ENCODE measurements around the gene FAU. TPM values are rescaled to one million over a fixed set of nuclear protein-coding genes. Genes with fewer than 3 reads are reported as not detected.

FAU gene
- total and polyA plus RNA-seq, 10 of the 15 experiments (the other 5 are each of a cell fraction or from before 2014, with no cell fraction given): 332 to 1,347 (median 990) TPM

DNA sequence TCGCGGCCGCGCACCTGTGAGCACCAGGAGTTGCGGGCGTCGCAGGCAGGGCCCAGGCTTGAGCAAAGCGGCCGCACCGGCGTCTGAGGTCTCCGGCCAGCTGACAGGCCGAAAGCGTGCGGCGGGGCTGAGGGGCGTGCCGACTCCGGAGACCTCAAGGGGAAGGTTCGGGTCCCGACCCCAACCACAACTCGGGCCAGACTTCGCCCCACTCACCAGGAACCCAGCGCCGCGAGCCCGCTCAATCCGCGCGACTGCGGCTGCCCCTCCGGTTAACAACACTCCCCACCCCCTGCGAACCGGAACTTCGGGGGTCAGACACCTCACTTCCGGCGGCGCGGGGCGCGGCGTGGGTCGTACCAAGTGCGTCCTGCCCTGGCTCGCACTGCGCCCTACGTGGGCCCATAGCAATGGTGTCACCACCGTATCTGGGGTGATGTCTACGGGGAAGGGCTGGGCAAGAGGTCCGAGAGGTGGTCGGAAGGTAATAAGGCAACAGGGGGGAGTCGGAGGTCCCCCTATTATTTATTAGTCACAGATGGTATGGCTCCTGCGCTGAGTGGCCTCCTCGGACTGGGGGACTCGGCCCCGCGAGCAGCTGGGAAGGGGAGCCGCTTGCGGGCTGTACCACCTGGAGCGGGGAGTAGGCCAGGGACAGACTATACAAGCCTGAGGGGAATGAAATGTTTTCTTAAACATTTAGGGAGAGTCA is 12.5 kb upstream of the FAU start, which contains the start of gene SYVN1 (continued):
- peak; percentile 55; the same call in 1 of the 2 replicates for TF ChIP-seq ZBED1 (IDR thresholded peaks at IDR 0.05; ENCODE audit: borderline replicate concordance)
- TF ChIP-seq, protein P1, sequence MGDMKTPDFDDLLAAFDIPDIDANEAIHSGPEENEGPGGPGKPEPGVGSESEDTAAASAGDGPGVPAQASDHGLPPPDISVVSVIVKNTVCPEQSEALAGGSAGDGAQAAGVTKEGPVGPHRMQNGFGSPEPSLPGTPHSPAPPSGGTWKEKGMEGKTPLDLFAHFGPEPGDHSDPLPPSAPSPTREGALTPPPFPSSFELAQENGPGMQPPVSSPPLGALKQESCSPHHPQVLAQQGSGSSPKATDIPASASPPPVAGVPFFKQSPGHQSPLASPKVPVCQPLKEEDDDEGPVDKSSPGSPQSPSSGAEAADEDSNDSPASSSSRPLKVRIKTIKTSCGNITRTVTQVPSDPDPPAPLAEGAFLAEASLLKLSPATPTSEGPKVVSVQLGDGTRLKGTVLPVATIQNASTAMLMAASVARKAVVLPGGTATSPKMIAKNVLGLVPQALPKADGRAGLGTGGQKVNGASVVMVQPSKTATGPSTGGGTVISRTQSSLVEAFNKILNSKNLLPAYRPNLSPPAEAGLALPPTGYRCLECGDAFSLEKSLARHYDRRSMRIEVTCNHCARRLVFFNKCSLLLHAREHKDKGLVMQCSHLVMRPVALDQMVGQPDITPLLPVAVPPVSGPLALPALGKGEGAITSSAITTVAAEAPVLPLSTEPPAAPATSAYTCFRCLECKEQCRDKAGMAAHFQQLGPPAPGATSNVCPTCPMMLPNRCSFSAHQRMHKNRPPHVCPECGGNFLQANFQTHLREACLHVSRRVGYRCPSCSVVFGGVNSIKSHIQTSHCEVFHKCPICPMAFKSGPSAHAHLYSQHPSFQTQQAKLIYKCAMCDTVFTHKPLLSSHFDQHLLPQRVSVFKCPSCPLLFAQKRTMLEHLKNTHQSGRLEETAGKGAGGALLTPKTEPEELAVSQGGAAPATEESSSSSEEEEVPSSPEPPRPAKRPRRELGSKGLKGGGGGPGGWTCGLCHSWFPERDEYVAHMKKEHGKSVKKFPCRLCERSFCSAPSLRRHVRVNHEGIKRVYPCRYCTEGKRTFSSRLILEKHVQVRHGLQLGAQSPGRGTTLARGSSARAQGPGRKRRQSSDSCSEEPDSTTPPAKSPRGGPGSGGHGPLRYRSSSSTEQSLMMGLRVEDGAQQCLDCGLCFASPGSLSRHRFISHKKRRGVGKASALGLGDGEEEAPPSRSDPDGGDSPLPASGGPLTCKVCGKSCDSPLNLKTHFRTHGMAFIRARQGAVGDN (IDR thresholded peaks at IDR 0.05): peak; percentile 78; the same call in 1 of the 2 replicates
- TF ChIP-seq ETV6 (conservative IDR thresholded peaks at IDR 0.05 in 1 of 2, IDR thresholded peaks at IDR 0.05 in 1 of 2; ENCODE audit: borderline replicate concordance in 1 of 2, low read depth in 1 of 2): 0 out of 4 replicates have a peak, but pooled peaks of 1 of the 2 experiments have one; percentile 26
- TF ChIP-seq, protein P2, sequence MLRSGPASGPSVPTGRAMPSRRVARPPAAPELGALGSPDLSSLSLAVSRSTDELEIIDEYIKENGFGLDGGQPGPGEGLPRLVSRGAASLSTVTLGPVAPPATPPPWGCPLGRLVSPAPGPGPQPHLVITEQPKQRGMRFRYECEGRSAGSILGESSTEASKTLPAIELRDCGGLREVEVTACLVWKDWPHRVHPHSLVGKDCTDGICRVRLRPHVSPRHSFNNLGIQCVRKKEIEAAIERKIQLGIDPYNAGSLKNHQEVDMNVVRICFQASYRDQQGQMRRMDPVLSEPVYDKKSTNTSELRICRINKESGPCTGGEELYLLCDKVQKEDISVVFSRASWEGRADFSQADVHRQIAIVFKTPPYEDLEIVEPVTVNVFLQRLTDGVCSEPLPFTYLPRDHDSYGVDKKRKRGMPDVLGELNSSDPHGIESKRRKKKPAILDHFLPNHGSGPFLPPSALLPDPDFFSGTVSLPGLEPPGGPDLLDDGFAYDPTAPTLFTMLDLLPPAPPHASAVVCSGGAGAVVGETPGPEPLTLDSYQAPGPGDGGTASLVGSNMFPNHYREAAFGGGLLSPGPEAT (IDR thresholded peaks at IDR 0.05; ENCODE audit: low read depth): peak; percentile 96
- peak; percentile 16 to 58; a peak in 2 of 3 replicates for TF ChIP-seq EGR1 (IDR thresholded peaks at IDR 0.05; ENCODE audit: borderline replicate concordance in 1 of 2, low read depth in 2 of 2, low read length in 2 of 2)
- peak; percentile 92 for TF ChIP-seq SREBF1 (IDR thresholded peaks at IDR 0.05; ENCODE audit: low read length)
- TF ChIP-seq, protein P3, sequence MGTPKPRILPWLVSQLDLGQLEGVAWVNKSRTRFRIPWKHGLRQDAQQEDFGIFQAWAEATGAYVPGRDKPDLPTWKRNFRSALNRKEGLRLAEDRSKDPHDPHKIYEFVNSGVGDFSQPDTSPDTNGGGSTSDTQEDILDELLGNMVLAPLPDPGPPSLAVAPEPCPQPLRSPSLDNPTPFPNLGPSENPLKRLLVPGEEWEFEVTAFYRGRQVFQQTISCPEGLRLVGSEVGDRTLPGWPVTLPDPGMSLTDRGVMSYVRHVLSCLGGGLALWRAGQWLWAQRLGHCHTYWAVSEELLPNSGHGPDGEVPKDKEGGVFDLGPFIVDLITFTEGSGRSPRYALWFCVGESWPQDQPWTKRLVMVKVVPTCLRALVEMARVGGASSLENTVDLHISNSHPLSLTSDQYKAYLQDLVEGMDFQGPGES (IDR thresholded peaks at IDR 0.05): 0 out of 2 replicates have a peak, but pooled peaks have one; percentile 2
- peak; percentile 94 for TF ChIP-seq PML (IDR thresholded peaks at IDR 0.05; ENCODE audit: low read length)
- TF ChIP-seq EP300 (IDR thresholded peaks at IDR 0.05; ENCODE audit: borderline replicate concordance in 1 of 2, control insufficient read depth in 1 of 2, low read depth in 2 of 2, low read length in 2 of 2): no peak
- TF ChIP-seq PAX8 (IDR thresholded peaks at IDR 0.05): 0 out of 2 replicates have a peak, but pooled peaks have one; percentile 14
- peak; percentile 96 for TF ChIP-seq ZNF207 (IDR thresholded peaks at IDR 0.05; ENCODE audit: borderline replicate concordance)
- peak; percentile 85 for TF ChIP-seq NR2C1 (IDR thresholded peaks at IDR 0.05)
- peak; percentile 87 for TF ChIP-seq POLR2AphosphoS5 (IDR thresholded peaks at IDR 0.05; ENCODE audit: low read length)
- TF ChIP-seq ESRRA (IDR thresholded peaks at IDR 0.05; ENCODE audit: low read length): 0 out of 2 replicates have a peak, but pooled peaks have one; percentile 51

Data from GM12878 (cell line).